HEK293 (cell line): Measurements from ENCODE around the gene C3AR1.
A peak's percentile ranks its signal among the peaks of the same experiment; 100 is the strongest.

ENCODE experiments used
- GLI2 ChIP-seq: fragments of 450-650 bp; formaldehyde crosslinking; IDR thresholded peaks from 2 replicates; pipeline ENCODE4; 2017; ENCODE audit warnings: missing biosample characterization, missing genetic modification characterization, low read depth, borderline replicate concordance
- GLIS2 ChIP-seq: fragments of 450-650 bp; formaldehyde crosslinking; IDR thresholded peaks from 2 replicates; pipeline ENCODE4 v1.5.1; 2016; ENCODE audit warnings: missing biosample characterization, missing genetic modification characterization
- HOXC10 ChIP-seq: sonication (generic); formaldehyde crosslinking; IDR thresholded peaks from 2 replicates; pipeline ENCODE4 v1.8.1; 2023; ENCODE audit warnings: mild to moderate bottlenecking, missing genetic modification reagents
- KLF16 ChIP-seq: fragments of 450-650 bp; formaldehyde crosslinking; IDR thresholded peaks from 2 replicates; pipeline ENCODE4 v1.5.1; 2017; ENCODE audit warnings: missing biosample characterization, missing genetic modification characterization
- SP2 ChIP-seq: fragments of 450-650 bp; formaldehyde crosslinking; IDR thresholded peaks from 2 replicates; pipeline ENCODE4 v1.5.1; 2016; ENCODE audit warnings: missing biosample characterization, missing genetic modification characterization
- ZBTB17 ChIP-seq: fragments of 450-650 bp; formaldehyde crosslinking; IDR thresholded peaks from 2 replicates; pipeline ENCODE4 v1.5.1; 2016; ENCODE audit warnings: missing biosample characterization, missing genetic modification characterization
- ZNF114 ChIP-seq: fragments of 450-650 bp; formaldehyde crosslinking; IDR thresholded peaks from 2 replicates; pipeline ENCODE4 v1.5.0; 2017; ENCODE audit warnings: missing biosample characterization, missing genetic modification characterization
- ZNF211 ChIP-seq: fragments of 450-650 bp; formaldehyde crosslinking; IDR thresholded peaks from 2 replicates; pipeline ENCODE4 v1.5.1; 2016; ENCODE audit warnings: low read depth, missing biosample characterization, missing genetic modification characterization
- ZNF221 ChIP-seq: fragments of 450-650 bp; formaldehyde crosslinking; IDR thresholded peaks from 2 replicates; pipeline ENCODE4 v1.5.1; 2017; ENCODE audit warnings: missing biosample characterization, missing genetic modification characterization, borderline replicate concordance
- ZNF223 ChIP-seq: fragments of 450-650 bp; formaldehyde crosslinking; IDR thresholded peaks from 2 replicates; pipeline ENCODE4 v1.5.1; 2016; ENCODE audit warnings: missing biosample characterization, missing genetic modification characterization
- ZNF391 ChIP-seq: fragments of 450-650 bp; formaldehyde crosslinking; IDR thresholded peaks from 2 replicates; pipeline ENCODE4 v1.5.1; 2016; ENCODE audit warnings: low read depth, missing biosample characterization, missing genetic modification characterization, borderline replicate concordance
- ZNF416 ChIP-seq: fragments of 450-650 bp; formaldehyde crosslinking; IDR thresholded peaks from 2 replicates; pipeline ENCODE4 v1.5.1; 2016; ENCODE audit warnings: missing biosample characterization, missing genetic modification characterization
- ZNF510 ChIP-seq: fragments of 450-650 bp; formaldehyde crosslinking; IDR thresholded peaks from 2 replicates; pipeline ENCODE4 v1.5.1; 2018; ENCODE audit warnings: mild to moderate bottlenecking, missing genetic modification characterization, missing biosample characterization; ENCODE audit not compliant: insufficient replicate concordance
- ZNF530 ChIP-seq: fragments of 450-650 bp; formaldehyde crosslinking; IDR thresholded peaks from 2 replicates; pipeline ENCODE4 v1.5.1; 2016; ENCODE audit warnings: low read depth, missing biosample characterization, missing genetic modification characterization
- ZNF561 ChIP-seq: fragments of 450-650 bp; IDR thresholded peaks from 2 replicates; pipeline ENCODE4 v1.5.1; 2018; ENCODE audit warnings: missing biosample characterization, missing genetic modification characterization, borderline replicate concordance
- ZNF596 ChIP-seq: fragments of 450-650 bp; IDR thresholded peaks from 2 replicates; pipeline ENCODE4 v1.5.0; 2018; ENCODE audit warnings: missing biosample characterization, mild to moderate bottlenecking, missing genetic modification characterization, moderate library complexity
- ZNF610 ChIP-seq: fragments of 450-650 bp; formaldehyde crosslinking; IDR thresholded peaks from 2 replicates; pipeline ENCODE4 v1.5.1; 2016; ENCODE audit warnings: missing biosample characterization, missing genetic modification characterization, borderline replicate concordance
- ZNF664 ChIP-seq: fragments of 450-650 bp; formaldehyde crosslinking; IDR thresholded peaks from 2 replicates; pipeline ENCODE4 v1.5.1; 2016; ENCODE audit warnings: missing biosample characterization, missing genetic modification characterization
- ZNF670 ChIP-seq: fragments of 450-650 bp; formaldehyde crosslinking; IDR thresholded peaks from 2 replicates; pipeline ENCODE4 v1.5.1; 2016; ENCODE audit warnings: missing biosample characterization, missing genetic modification characterization, low read depth
- ZNF701 ChIP-seq: fragments of 450-650 bp; formaldehyde crosslinking; IDR thresholded peaks from 2 replicates; pipeline ENCODE4 v1.5.1; 2016; ENCODE audit warnings: missing biosample characterization, missing genetic modification characterization
- TF ChIP-seq, protein P1 (sequence below): fragments of 450-650 bp; formaldehyde crosslinking; IDR thresholded peaks from 2 replicates; pipeline ENCODE4 v1.5.1; 2016; ENCODE audit warnings: missing biosample characterization, missing genetic modification characterization, borderline replicate concordance
- TF ChIP-seq, protein P2 (sequence below): fragments of 450-650 bp; formaldehyde crosslinking; IDR thresholded peaks from 2 replicates; pipeline ENCODE4 v1.5.1; 2016; ENCODE audit warnings: missing biosample characterization, missing genetic modification characterization
- TF ChIP-seq, protein P3 (sequence below): fragments of 450-650 bp; formaldehyde crosslinking; IDR thresholded peaks from 2 replicates; pipeline ENCODE4 v1.5.1; 2016; ENCODE audit warnings: missing biosample characterization, missing genetic modification characterization
- TF ChIP-seq, protein P4 (sequence below): fragments of 450-650 bp; formaldehyde crosslinking; IDR thresholded peaks from 2 replicates; pipeline ENCODE4 v1.5.1; 2016; ENCODE audit warnings: missing biosample characterization, missing genetic modification characterization
- TF ChIP-seq, protein P5 (sequence below): IDR thresholded peaks from 2 replicates; pipeline ENCODE4 v1.6.1; 2011; ENCODE audit warnings: mild to moderate bottlenecking, low read depth, low read length, borderline replicate concordance

C3AR1 gene

DNA sequence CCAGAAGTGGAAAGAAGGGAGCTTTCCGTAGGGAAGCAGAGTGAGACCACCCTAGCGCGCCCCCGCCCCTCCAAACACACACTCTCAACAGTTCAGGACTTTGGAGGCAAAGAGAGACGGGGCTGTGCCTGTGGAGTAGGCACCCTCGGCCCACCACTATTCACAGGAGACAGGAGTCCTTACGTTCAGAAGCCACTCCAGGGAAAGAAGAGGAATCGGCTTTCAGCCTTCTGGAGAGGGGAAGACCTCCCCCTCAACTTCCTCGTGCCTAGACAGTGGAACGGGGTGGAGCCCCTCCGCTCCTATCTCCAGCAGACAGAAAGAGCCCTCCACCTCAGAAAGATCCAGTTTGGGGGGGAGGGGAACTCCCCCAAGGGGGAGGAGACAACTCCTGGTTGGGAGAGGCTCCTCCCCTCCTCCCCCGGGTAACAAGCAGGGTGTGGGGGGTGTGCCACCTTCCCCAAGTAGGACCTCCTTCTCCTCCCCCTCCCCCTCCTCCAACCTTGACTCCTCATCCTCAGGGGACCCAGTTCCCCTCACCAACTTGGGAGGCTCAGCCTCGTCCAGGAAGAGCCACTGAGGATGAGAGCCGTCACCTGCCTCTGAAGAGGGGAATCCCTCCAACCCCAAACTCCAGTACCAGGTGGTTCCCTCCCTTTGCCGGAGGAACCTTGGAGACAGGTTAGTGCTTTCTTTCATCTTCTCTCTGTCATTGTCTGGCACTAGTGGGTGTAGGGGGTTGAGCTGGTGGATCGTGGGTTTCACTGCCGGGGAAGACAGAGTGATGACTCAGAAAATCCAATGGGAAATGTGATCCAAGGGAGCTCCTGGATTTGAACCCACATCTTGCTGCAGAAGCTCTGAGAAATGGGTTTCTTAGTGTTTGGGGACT, 32.8 kb downstream of the C3AR1 start (continued):
- TF ChIP-seq, protein P1, sequence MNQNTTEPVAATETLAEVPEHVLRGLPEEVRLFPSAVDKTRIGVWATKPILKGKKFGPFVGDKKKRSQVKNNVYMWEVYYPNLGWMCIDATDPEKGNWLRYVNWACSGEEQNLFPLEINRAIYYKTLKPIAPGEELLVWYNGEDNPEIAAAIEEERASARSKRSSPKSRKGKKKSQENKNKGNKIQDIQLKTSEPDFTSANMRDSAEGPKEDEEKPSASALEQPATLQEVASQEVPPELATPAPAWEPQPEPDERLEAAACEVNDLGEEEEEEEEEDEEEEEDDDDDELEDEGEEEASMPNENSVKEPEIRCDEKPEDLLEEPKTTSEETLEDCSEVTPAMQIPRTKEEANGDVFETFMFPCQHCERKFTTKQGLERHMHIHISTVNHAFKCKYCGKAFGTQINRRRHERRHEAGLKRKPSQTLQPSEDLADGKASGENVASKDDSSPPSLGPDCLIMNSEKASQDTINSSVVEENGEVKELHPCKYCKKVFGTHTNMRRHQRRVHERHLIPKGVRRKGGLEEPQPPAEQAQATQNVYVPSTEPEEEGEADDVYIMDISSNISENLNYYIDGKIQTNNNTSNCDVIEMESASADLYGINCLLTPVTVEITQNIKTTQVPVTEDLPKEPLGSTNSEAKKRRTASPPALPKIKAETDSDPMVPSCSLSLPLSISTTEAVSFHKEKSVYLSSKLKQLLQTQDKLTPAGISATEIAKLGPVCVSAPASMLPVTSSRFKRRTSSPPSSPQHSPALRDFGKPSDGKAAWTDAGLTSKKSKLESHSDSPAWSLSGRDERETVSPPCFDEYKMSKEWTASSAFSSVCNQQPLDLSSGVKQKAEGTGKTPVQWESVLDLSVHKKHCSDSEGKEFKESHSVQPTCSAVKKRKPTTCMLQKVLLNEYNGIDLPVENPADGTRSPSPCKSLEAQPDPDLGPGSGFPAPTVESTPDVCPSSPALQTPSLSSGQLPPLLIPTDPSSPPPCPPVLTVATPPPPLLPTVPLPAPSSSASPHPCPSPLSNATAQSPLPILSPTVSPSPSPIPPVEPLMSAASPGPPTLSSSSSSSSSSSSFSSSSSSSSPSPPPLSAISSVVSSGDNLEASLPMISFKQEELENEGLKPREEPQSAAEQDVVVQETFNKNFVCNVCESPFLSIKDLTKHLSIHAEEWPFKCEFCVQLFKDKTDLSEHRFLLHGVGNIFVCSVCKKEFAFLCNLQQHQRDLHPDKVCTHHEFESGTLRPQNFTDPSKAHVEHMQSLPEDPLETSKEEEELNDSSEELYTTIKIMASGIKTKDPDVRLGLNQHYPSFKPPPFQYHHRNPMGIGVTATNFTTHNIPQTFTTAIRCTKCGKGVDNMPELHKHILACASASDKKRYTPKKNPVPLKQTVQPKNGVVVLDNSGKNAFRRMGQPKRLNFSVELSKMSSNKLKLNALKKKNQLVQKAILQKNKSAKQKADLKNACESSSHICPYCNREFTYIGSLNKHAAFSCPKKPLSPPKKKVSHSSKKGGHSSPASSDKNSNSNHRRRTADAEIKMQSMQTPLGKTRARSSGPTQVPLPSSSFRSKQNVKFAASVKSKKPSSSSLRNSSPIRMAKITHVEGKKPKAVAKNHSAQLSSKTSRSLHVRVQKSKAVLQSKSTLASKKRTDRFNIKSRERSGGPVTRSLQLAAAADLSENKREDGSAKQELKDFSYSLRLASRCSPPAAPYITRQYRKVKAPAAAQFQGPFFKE (tag by site-specific recombination) = 0 out of 2 replicates have a peak, but pooled peaks have one; percentile 14
- TF ChIP-seq KLF16 (tag by site-specific recombination) (peak; percentile 37; the same call in 1 of the 2 replicates), ZNF510 (tag by site-specific recombination) (no peak), ZNF221 (tag by site-specific recombination) (no peak), ZNF223 (no peak), ZNF114 (tag by site-specific recombination) (no peak), GLIS2 (tag by site-specific recombination) (peak; percentile 78), ZNF561 (peak; percentile 18; the same call in 1 of the 2 replicates), ZNF391 (tag by site-specific recombination) (no peak), ZNF610 (tag by site-specific recombination) (no peak), ZNF701 (tag by site-specific recombination) (no peak), ZNF596 (tag by site-specific recombination) (no peak), ZNF530 (no peak), ZNF416 (tag by site-specific recombination) (no peak), GLI2 (tag by site-specific recombination) (no peak), ZNF211 (tag by site-specific recombination) (no peak), ZNF670 (tag by site-specific recombination) (no peak), ZNF664 (tag by site-specific recombination) (no peak), SP2 (tag by site-specific recombination) (peak; percentile 71), ZBTB17 (peak; percentile 76; the same call in 1 of the 2 replicates), HOXC10 (CRISPR knock-in tag) (no peak)
- TF ChIP-seq, protein P2, sequence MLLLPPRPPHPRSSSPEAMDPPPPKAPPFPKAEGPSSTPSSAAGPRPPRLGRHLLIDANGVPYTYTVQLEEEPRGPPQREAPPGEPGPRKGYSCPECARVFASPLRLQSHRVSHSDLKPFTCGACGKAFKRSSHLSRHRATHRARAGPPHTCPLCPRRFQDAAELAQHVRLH (tag by site-specific recombination) = no peak
- TF ChIP-seq, protein P3, sequence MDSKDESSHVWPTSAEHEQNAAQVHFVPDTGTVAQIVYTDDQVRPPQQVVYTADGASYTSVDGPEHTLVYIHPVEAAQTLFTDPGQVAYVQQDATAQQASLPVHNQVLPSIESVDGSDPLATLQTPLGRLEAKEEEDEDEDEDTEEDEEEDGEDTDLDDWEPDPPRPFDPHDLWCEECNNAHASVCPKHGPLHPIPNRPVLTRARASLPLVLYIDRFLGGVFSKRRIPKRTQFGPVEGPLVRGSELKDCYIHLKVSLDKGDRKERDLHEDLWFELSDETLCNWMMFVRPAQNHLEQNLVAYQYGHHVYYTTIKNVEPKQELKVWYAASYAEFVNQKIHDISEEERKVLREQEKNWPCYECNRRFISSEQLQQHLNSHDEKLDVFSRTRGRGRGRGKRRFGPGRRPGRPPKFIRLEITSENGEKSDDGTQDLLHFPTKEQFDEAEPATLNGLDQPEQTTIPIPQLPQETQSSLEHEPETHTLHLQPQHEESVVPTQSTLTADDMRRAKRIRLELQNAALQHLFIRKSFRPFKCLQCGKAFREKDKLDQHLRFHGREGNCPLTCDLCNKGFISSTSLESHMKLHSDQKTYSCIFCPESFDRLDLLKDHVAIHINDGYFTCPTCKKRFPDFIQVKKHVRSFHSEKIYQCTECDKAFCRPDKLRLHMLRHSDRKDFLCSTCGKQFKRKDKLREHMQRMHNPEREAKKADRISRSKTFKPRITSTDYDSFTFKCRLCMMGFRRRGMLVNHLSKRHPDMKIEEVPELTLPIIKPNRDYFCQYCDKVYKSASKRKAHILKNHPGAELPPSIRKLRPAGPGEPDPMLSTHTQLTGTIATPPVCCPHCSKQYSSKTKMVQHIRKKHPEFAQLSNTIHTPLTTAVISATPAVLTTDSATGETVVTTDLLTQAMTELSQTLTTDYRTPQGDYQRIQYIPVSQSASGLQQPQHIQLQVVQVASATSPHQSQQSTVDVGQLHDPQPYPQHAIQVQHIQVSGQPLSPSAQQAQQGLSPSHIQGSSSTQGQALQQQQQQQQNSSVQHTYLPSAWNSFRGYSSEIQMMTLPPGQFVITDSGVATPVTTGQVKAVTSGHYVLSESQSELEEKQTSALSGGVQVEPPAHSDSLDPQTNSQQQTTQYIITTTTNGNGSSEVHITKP (tag by site-specific recombination) = peak; percentile 96
- TF ChIP-seq, protein P4, sequence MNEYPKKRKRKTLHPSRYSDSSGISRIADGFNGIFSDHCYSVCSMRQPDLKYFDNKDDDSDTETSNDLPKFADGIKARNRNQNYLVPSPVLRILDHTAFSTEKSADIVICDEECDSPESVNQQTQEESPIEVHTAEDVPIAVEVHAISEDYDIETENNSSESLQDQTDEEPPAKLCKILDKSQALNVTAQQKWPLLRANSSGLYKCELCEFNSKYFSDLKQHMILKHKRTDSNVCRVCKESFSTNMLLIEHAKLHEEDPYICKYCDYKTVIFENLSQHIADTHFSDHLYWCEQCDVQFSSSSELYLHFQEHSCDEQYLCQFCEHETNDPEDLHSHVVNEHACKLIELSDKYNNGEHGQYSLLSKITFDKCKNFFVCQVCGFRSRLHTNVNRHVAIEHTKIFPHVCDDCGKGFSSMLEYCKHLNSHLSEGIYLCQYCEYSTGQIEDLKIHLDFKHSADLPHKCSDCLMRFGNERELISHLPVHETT (tag by site-specific recombination) = no peak
- TF ChIP-seq, protein P5, sequence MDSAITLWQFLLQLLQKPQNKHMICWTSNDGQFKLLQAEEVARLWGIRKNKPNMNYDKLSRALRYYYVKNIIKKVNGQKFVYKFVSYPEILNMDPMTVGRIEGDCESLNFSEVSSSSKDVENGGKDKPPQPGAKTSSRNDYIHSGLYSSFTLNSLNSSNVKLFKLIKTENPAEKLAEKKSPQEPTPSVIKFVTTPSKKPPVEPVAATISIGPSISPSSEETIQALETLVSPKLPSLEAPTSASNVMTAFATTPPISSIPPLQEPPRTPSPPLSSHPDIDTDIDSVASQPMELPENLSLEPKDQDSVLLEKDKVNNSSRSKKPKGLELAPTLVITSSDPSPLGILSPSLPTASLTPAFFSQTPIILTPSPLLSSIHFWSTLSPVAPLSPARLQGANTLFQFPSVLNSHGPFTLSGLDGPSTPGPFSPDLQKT = no peak
